ENCODE measurements around the gene CUBN.

Gene CUBN

DNA sequence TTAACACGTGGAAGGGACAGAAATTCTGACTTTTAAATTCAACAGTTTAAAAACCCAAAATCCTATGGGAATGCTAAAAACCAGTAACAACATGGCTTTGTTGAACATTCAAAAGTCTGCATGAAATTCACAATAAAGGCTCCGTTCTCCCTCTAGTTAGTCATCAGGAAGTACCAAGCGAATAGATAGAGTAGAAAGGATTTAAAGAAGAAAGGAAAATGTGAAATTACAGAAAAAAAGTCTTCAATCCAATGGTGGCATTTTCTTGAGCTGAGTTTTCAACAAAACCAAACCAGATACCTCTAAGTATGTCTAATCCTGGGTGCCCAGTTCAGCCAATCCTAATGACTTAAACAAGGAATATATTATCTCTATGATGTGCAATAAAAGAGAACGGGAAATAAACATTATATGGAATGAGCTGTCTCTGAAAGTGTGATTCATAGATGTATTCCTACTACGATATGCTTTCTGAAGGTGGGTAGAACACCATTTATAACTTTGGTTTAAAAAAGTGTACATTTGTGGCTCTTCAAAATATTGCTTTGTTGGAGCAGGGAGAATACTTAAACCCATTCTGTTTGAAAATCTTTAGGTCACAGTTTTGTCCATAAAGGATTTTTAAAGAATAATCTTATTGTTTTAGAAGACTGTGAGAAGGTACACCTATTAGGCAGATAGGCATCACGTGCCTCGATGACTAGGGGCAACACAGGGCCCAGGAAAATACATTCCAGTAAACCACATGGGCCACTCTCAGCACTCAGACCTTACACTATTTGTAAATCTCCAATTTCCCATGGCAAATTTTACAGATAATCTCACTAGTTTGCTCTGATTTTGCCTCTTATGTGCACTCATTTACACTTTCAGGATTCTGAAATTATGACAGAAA is 87.7 kb downstream of the CUBN start:
- no peak for DNase-seq (ENCODE audit: low read depth in 2 of 2)

DNA sequence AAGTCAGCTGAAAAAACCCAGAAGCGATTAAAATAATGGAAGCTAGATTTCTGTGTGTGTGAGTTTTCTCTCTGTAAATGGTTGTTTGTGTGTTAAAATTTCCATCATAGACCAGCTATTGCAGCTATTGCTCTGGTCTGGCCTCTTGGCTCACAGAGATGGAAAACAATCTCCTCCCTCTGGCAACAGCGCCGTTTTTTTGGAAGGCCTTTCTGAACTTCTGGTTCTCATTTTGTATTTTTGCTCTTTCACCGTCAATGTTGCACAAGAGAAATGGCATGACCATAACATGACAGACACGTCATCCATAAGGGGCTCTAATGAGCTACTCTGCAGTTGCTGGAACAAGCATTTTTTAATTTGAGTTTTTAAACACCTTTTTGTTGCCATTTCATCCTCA is 91.0 kb downstream of the CUBN start:
- no peak for DNase-seq (ENCODE audit: low read depth in 2 of 2)

DNA sequence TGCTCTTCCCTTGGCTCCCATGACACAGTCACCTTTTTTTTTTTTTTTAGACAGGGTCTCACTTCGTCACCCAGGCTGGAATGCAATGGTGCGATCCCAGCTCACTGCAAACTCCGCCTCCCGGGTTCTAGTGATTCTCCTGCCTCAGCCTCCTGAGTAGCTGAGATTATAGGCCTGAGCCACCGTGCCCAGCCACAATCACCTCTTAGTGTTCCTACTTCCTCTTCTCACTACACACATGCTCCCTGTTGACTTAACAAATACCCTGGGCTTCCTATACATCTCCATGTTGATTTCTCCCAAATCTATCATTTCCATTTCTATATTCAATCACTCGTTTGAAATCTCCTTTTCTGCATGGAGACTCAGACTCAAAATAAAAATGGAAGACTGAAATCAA is 91.7 kb downstream of the CUBN start:
- DNase-seq (ENCODE audit: low read depth in 2 of 2): no peak

DNA sequence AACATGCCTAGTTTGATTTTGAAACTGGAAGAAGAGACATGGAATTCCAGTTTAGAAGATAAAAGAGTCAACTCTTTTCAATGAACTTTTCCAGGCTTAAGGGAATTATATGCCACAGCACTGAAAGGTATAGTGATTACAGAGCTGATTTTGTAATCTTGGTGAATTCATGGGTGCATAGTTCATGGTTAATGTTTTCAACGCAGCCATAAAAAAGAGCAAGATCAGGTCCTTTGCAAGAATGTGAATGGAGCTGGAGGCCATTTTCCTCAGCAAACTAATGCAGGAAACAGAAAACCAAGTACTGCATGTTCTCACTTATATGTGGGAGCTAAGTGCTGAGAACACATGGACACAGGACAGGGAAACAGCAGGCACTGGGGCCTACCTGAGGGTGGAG is 94.2 kb downstream of the CUBN start:
- DNase-seq (ENCODE audit: low read depth in 2 of 2): no peak

DNA sequence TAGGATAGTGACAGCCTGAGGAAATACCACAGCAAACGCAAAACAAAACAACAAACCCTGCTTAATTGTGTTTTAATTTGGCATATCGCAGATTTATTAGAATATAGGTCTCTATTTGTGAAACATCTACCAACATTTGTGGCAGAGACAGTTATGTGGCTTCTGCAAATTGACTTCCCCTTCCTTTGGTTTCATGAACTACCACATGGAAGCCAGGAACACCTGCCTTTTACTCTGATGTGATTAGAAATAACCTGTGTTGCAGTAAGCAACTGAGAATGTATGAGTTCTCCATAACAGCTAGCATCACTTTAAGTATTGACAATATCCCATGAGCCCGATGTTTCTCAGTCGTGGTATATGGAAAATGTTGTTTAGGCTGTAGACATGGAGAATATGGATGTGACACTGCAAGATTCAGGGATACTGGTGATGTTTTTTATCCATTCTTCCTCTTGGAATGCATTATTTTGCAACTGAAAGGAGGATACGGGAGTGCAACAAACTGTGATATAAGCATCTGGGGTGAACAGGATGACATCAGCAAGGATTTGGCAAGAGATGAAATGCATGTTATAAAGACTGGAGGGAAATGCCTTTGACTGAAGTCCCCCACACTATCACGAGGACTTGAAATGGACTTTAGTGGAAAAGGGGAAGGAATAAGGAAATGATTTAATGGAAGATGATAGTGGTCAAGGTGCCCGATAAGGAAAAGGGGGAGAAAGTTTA is 95.9 kb downstream of the CUBN start:
- DNase-seq (ENCODE audit: low read depth in 2 of 2): no peak

- DNase-seq (ENCODE audit: low read depth in 2 of 2): no peak
Measured at GRCh38 chr10:17031637-17032635, 97.7 kb downstream of the CUBN start.

- peak; percentile 77 to 78 for DNase-seq (ENCODE audit: low read depth in 2 of 2)
Measured at GRCh38 chr10:17029581-17030271, 99.9 kb downstream of the CUBN start.

DNA sequence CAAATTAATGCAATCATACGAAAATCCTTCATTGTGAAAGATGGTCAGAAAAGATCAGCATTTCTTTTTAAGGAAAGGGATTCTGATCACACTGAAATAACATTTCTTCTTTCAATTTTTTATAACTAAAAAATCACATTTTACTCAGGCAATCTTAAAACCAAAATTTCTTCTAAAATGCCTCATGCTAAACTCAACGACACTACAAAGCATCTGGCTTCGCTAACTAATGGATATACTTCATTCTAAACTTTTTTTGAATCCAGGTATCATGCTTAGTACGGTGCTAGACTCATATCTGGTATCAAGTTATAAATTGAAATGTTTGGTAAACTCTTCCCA is 100.4 kb downstream of the CUBN start:
- DNase-seq (ENCODE audit: low read depth in 2 of 2): no peak

DNA sequence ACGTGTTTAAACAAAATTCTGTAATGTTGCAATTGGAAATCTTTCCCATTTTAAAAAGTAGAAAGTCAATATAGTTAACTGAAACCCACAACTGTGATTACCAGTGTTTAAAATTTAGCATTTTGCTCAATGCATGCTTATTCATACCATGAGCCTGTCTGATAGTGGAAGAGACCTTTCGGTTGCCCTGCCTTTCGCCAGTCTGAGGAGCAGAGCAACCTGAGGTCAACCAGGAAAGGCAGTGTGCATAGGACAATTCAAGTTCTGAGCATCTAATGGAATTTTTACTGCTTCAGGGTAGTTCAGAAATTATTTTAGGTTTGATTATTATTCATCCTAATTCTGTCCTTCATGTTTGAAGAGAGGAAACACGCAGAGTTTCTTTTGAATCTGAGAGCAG is 100.8 kb downstream of the CUBN start:
- DNase-seq (ENCODE audit: low read depth in 2 of 2): no peak

GRCh38 chr10:17026686-17027485 is 102.7 kb downstream of the CUBN start:
- DNase-seq (ENCODE audit: low read depth in 2 of 2): peak; percentile 59 to 66

DNA sequence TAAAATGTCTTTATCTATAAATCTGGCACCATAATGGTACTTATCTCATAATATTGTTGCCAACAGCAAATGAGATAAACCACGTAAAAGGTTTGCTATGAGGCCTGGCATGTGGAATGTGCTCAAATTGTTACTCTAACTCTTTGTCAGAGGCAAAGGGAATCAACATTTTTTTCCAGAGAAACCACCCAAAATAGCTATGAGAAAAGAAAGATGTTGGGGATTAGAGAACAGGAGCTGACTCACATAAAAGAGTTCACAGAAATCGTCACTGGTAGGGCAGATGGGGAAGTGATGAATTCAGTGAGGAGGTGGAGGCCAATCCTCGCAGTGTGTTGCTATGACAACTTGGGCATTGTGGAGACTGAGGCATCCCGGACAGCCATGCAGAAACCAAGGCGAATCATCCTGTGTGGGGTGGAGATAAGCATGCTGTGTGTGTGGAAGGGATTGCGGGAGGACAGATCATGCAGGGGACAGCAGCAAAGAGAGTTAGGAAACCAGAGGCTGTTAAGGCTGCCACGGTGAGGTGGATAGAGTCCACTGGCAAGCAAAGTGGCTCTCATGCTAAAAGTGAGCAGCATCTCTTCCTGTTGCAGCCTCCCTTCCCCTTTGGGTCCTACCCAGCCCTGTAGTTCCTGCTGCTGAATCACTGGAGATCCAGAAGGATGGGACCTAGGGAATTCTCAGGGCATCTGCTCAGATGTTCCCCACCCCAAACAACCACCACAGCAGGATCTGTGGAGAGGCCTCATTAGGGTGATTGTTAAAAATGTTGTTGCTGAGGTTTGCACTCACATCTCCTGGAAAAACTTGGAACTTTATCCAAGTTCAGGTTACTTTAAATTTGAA is 103.9 kb downstream of the CUBN start:
- peak; percentile 76 to 78 for DNase-seq (ENCODE audit: low read depth in 2 of 2)

DNA sequence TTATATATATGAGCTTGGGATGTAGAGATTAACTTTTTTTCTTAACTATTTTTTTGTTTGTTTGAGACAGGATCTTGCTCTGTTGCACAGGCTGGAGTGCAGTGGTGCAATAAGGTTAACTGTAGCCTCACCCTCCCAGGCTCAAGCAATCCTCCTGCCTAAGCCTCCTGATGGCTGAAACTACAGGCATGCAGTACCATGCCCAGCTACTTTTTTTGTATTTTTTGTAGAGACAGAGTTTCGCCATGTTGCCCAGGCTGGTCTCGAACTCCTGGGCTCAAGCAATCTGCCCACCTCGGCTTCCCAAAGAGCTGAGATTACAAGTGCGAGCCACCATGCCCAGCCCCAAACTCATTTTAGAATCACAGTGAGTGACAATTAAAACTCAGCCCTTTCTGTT is 105.2 kb downstream of the CUBN start:
- DNase-seq (ENCODE audit: low read depth in 2 of 2): no peak

GRCh38 chr10:17023386-17024298 is 106.0 kb downstream of the CUBN start:
- peak; percentile 65 to 74 for DNase-seq (ENCODE audit: low read depth in 2 of 2)

- no peak for DNase-seq (ENCODE audit: low read depth in 2 of 2)
Measured at GRCh38 chr10:17022896-17023295, 106.7 kb downstream of the CUBN start.

- DNase-seq (ENCODE audit: low read depth in 2 of 2): no peak
Measured at GRCh38 chr10:17022466-17022825, 107.2 kb downstream of the CUBN start.

- no peak for DNase-seq (ENCODE audit: low read depth in 2 of 2)
Measured at GRCh38 chr10:17021656-17022465, 107.8 kb downstream of the CUBN start.

DNA sequence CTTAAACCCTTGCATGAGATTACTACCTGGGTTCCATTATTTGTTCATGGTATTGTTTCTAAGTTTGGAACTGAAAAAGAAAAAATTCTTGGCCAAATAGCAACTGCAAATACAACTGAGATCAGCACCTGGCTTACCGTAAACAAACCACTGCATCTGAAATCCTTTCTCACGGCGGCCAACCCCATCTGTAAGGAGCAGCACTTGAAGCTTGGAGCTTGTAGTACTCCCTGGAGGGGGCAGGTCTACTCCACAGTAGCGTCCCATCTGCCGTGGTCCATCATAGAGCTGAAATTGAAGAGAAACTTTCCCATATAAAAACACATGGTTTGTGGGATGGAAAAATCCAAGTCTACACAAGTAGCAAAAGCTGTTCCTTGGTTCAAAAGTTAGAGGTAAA is 109.9 kb downstream of the CUBN start:
- no peak for DNase-seq (ENCODE audit: low read depth in 2 of 2)

All from stimulated activated CD8-positive, alpha-beta memory T cell treated with anti-CD3 and anti-CD28 coated beads, Interleukin-15, amount 100 ng/mL, for 48 hours (primary cell).